ENCODE results near the gene SKP2. TPM values are rescaled to one million over a fixed set of nuclear protein-coding genes. Genes with fewer than 3 reads are reported as not detected.
A peak's percentile ranks its signal among the peaks of the same experiment; 100 is the strongest.

Gene SKP2
- total and polyA plus RNA-seq, 4 donors, result 4.6 to 28.2 (median 15.4) TPM

DNA sequence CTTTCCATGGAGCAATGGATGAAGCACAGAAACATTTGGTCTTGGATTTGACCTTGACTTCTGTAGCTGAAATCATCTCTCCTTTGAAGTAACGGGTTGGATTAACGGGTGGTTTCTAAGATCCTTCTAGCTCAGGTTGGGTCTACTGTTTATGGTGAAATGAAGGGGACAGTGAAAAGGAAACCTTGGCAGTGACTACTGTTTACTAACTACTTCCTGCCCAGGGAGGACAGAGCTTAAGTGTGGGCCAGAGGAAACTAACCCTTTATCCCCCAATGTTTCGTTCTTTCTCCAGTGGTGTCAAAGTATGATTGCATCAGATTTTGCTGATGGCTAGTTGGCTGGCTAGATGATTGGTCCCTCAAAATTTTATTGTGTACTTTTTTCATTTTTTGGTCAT, 22.2 kb downstream of the SKP2 start:
- 34% methylated on average over 3 of the region's 3 CpGs for WGBS
- H3K4me1 ChIP-seq (ENCODE audit: control insufficient read depth in 4 of 4, insufficient read depth in 4 of 4, low read length in 3 of 4), result peaks cover 4 to 55% (median 40%) of the 10 kb centered on the region in 4 donors
- H3K27me3 ChIP-seq (ENCODE audit: control insufficient read depth in 4 of 4, insufficient read depth in 4 of 4, low read length in 3 of 4), result no peaks in the 10 kb centered on the region
- peak overlapping the region; percentile 30 to 62 for H3K27ac ChIP-seq (ENCODE audit: low read depth in 1 of 2, low read length in 2 of 2)
- no peak for DNase-seq (ENCODE audit: low spot score)
- TF ChIP-seq, protein P1, sequence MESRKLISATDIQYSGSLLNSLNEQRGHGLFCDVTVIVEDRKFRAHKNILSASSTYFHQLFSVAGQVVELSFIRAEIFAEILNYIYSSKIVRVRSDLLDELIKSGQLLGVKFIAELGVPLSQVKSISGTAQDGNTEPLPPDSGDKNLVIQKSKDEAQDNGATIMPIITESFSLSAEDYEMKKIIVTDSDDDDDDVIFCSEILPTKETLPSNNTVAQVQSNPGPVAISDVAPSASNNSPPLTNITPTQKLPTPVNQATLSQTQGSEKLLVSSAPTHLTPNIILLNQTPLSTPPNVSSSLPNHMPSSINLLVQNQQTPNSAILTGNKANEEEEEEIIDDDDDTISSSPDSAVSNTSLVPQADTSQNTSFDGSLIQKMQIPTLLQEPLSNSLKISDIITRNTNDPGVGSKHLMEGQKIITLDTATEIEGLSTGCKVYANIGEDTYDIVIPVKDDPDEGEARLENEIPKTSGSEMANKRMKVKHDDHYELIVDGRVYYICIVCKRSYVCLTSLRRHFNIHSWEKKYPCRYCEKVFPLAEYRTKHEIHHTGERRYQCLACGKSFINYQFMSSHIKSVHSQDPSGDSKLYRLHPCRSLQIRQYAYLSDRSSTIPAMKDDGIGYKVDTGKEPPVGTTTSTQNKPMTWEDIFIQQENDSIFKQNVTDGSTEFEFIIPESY (IDR thresholded peaks at IDR 0.05), result no peak
- peak in 1 of 2 donors; percentile 6 for TF ChIP-seq RXRA (IDR thresholded peaks at IDR 0.05)
- TF ChIP-seq YY1 (IDR thresholded peaks at IDR 0.05), result peak; percentile 10
- TF ChIP-seq SP1 (IDR thresholded peaks at IDR 0.05), result peak; percentile 23
- TF ChIP-seq TAF1 (conservative IDR thresholded peaks at IDR 0.05), result no peak
- TF ChIP-seq, protein P2, sequence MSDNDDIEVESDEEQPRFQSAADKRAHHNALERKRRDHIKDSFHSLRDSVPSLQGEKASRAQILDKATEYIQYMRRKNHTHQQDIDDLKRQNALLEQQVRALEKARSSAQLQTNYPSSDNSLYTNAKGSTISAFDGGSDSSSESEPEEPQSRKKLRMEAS (IDR thresholded peaks at IDR 0.05), result no peak
- TF ChIP-seq FOXA2 (IDR thresholded peaks at IDR 0.05), result no peak
- TF ChIP-seq, protein P3, sequence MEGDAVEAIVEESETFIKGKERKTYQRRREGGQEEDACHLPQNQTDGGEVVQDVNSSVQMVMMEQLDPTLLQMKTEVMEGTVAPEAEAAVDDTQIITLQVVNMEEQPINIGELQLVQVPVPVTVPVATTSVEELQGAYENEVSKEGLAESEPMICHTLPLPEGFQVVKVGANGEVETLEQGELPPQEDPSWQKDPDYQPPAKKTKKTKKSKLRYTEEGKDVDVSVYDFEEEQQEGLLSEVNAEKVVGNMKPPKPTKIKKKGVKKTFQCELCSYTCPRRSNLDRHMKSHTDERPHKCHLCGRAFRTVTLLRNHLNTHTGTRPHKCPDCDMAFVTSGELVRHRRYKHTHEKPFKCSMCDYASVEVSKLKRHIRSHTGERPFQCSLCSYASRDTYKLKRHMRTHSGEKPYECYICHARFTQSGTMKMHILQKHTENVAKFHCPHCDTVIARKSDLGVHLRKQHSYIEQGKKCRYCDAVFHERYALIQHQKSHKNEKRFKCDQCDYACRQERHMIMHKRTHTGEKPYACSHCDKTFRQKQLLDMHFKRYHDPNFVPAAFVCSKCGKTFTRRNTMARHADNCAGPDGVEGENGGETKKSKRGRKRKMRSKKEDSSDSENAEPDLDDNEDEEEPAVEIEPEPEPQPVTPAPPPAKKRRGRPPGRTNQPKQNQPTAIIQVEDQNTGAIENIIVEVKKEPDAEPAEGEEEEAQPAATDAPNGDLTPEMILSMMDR (IDR thresholded peaks at IDR 0.05; ENCODE audit: low read depth, low read length, missing input control), result no peak
- TF ChIP-seq NR2F2 (IDR thresholded peaks at IDR 0.05), result no peak
- peak in 1 of 2 donors; percentile 9 for TF ChIP-seq HNF4A (conservative IDR thresholded peaks at IDR 0.05)
- TF ChIP-seq RAD21 (IDR thresholded peaks at IDR 0.05), result peak in 1 of 2 donors; percentile 23
- TF ChIP-seq EGR1 (IDR thresholded peaks at IDR 0.05; ENCODE audit: low read depth in 2 of 2), result no peak
- TF ChIP-seq JUND (IDR thresholded peaks at IDR 0.05), result no peak
- no peak for TF ChIP-seq HNF4G (IDR thresholded peaks at IDR 0.05)
- no peak for TF ChIP-seq FOXA1 (IDR thresholded peaks at IDR 0.05)
- TF ChIP-seq, protein P4, sequence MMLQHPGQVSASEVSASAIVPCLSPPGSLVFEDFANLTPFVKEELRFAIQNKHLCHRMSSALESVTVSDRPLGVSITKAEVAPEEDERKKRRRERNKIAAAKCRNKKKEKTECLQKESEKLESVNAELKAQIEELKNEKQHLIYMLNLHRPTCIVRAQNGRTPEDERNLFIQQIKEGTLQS (IDR thresholded peaks at IDR 0.05), result no peak
- TF ChIP-seq, protein P5, sequence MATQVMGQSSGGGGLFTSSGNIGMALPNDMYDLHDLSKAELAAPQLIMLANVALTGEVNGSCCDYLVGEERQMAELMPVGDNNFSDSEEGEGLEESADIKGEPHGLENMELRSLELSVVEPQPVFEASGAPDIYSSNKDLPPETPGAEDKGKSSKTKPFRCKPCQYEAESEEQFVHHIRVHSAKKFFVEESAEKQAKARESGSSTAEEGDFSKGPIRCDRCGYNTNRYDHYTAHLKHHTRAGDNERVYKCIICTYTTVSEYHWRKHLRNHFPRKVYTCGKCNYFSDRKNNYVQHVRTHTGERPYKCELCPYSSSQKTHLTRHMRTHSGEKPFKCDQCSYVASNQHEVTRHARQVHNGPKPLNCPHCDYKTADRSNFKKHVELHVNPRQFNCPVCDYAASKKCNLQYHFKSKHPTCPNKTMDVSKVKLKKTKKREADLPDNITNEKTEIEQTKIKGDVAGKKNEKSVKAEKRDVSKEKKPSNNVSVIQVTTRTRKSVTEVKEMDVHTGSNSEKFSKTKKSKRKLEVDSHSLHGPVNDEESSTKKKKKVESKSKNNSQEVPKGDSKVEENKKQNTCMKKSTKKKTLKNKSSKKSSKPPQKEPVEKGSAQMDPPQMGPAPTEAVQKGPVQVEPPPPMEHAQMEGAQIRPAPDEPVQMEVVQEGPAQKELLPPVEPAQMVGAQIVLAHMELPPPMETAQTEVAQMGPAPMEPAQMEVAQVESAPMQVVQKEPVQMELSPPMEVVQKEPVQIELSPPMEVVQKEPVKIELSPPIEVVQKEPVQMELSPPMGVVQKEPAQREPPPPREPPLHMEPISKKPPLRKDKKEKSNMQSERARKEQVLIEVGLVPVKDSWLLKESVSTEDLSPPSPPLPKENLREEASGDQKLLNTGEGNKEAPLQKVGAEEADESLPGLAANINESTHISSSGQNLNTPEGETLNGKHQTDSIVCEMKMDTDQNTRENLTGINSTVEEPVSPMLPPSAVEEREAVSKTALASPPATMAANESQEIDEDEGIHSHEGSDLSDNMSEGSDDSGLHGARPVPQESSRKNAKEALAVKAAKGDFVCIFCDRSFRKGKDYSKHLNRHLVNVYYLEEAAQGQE (IDR thresholded peaks at IDR 0.05), result no peak
- TF ChIP-seq GABPA (IDR thresholded peaks at IDR 0.05 in 1 of 2, conservative IDR thresholded peaks at IDR 0.05 in 1 of 2), result peak in 1 of 2 donors; percentile 39
- H3K9ac ChIP-seq (ENCODE audit: low read depth in 1 of 2, low read length in 2 of 2), result peak overlapping the region in 1 of 2 donors; percentile 28
- H3K9me3 ChIP-seq (ENCODE audit: control insufficient read depth in 4 of 4, low read length in 3 of 4), result no peaks in the 10 kb centered on the region
- peak overlapping the region in 1 of 3 donors; percentile 12 for H3K4me3 ChIP-seq (ENCODE audit: low read depth in 1 of 3, low read length in 3 of 3)
- peaks cover 4 to 16% (median 13%) of the 10 kb centered on the region in 4 donors for H3K36me3 ChIP-seq (ENCODE audit: control insufficient read depth in 4 of 4, insufficient read depth in 3 of 4, low read depth in 1 of 4, low read length in 3 of 4)
